Activated CD4-positive, alpha-beta T cell treated with anti-CD3 and anti-CD28 coated beads, Interleukin-2, amount 10 ng/mL, durations not matched to agents 24 days and 14 days (primary cell): ENCODE data around the gene HS3ST3A1. TPM values are rescaled to one million over a fixed set of nuclear protein-coding genes. Genes with fewer than 3 reads are reported as not detected.
A peak's percentile ranks its signal among the peaks of the same experiment; 100 is the strongest.

ENCODE experiments used
- DNase-seq: peaks from one replicate; pipeline ENCODE4 v3.0.0; 2022
- H3K27ac Mint-ChIP-seq: one replicate; pipeline ENCODE4 v1.8.0; 2022; ENCODE audit warnings: mild to moderate bottlenecking, mixed read lengths
- H3K27me3 Mint-ChIP-seq: one replicate; pipeline ENCODE4 v1.8.0; 2022; ENCODE audit warnings: mixed read lengths
- H3K36me3 Mint-ChIP-seq: one replicate; pipeline ENCODE4 v1.8.0; 2022; ENCODE audit warnings: low read depth, mild to moderate bottlenecking, mixed read lengths
- H3K4me1 Mint-ChIP-seq: one replicate; pipeline ENCODE4 v1.8.0; 2021; ENCODE audit warnings: mixed read lengths
- H3K4me3 Mint-ChIP-seq: one replicate; pipeline ENCODE4 v1.8.0; 2022; ENCODE audit warnings: mild to moderate bottlenecking, moderate library complexity, mixed read lengths
- H3K9me3 Mint-ChIP-seq: one replicate; pipeline ENCODE4 v1.8.0; 2021; ENCODE audit warnings: mixed read lengths
- intact Hi-C: fragments of 100-400 bp; cut with micrococcal nuclease; formaldehyde crosslinking; loops from one replicate; pipeline ENCODE4 v1.15.1; 2023
- total RNA-seq: library from RNA; stranded (reverse); gene quantifications from 2 replicates; pipeline ENCODE4 v1.2.3, GENCODE V29; 2022

Gene HS3ST3A1
- total RNA-seq, 1 donor from 2014 or later, result 2.3 TPM

DNA sequence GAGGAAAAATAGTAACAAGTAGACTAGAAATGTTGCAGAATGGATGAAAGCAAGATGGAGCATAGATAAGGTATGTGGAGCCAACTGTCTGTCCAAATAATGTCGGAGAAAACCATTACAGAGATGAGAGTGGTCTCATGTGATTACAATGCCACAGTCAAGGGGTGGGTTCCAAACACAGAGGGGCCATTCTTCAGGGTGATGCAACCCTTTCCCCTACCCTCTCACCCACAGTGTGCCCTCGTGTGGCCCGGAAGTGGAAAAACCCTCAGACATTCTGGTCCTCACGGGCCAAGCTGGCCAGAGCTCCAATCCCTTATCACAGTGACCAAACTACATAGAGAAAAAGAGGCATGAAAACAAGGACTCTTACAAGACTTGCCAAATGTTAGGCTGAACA lies 17.7 kb upstream of the HS3ST3A1 start:
- Mint-ChIP-seq H3K36me3 (no peaks in the 10 kb centered on the region), H3K9me3 (no peaks in the 10 kb centered on the region), H3K27ac (no peak overlapping the region), H3K27me3 (peaks cover 22% of the 10 kb centered on the region), H3K4me3 (no peak overlapping the region), H3K4me1 (no peaks in the 10 kb centered on the region)
- DNase-seq, result no peak
- intact Hi-C loops, result no loop called here

DNA sequence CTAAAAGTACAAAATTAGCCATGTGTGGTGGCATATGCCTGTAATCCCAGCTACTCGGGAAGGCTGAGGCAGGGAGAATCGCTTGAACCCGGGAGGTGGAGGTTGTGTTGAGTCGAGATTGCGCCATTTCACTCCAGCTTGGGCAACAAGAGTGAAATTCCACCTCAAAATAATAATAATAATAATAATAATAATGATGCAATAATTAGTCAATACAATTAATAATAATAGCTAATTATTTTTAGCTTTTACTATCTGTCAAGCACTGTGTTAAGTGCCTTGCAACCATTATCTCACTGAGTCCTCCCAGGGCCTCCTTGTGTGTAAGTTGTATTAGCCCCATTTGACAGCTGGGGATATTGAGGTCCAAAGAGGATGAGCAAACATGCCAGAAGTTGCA lies 14.3 kb upstream of the HS3ST3A1 start:
- Mint-ChIP-seq H3K4me1 (no peaks in the 10 kb centered on the region), H3K9me3 (no peaks in the 10 kb centered on the region)

GRCh38 chr17:13609941-13610340 lies 8.2 kb upstream of the HS3ST3A1 start:
- Mint-ChIP-seq H3K9me3 (no peaks in the 10 kb centered on the region), H3K27ac (no peak overlapping the region)
- intact Hi-C loops, result no loop called here

More for the DNA sequence above, 14.3 kb upstream of the HS3ST3A1 start:
- H3K27ac Mint-ChIP-seq, result no peak overlapping the region
- intact Hi-C loops, result no loop called here
- peaks cover 21% of the 10 kb centered on the region for H3K27me3 Mint-ChIP-seq
- H3K4me3 Mint-ChIP-seq, result no peak overlapping the region
- DNase-seq, result no peak
- H3K36me3 Mint-ChIP-seq, result no peaks in the 10 kb centered on the region

GRCh38 chr17:13601322-13601775 lies 380 bp downstream of the HS3ST3A1 start:
- no peaks in the 10 kb centered on the region for H3K9me3 Mint-ChIP-seq
- intact Hi-C loops, result no loop called here
- no peak overlapping the region for H3K27ac Mint-ChIP-seq
- peaks cover 8% of the 10 kb centered on the region for H3K4me1 Mint-ChIP-seq
- H3K4me3 Mint-ChIP-seq, result peak overlapping the region; percentile 61
- H3K36me3 Mint-ChIP-seq, result no peaks in the 10 kb centered on the region
- peak; percentile 61 for DNase-seq
- peaks cover 65% of the 10 kb centered on the region for H3K27me3 Mint-ChIP-seq

More at GRCh38 chr17:13609941-13610340, 8.2 kb upstream of the HS3ST3A1 start:
- Mint-ChIP-seq H3K4me3 (no peak overlapping the region), H3K4me1 (no peaks in the 10 kb centered on the region), H3K36me3 (no peaks in the 10 kb centered on the region), H3K27me3 (peaks cover 22% of the 10 kb centered on the region)
- no peak for DNase-seq

- DNase-seq, result peak; percentile 57
- peaks cover 67% of the 10 kb centered on the region for H3K27me3 Mint-ChIP-seq
Measured at GRCh38 chr17:13600475-13601321, 1.0 kb downstream of the HS3ST3A1 start.

DNA sequence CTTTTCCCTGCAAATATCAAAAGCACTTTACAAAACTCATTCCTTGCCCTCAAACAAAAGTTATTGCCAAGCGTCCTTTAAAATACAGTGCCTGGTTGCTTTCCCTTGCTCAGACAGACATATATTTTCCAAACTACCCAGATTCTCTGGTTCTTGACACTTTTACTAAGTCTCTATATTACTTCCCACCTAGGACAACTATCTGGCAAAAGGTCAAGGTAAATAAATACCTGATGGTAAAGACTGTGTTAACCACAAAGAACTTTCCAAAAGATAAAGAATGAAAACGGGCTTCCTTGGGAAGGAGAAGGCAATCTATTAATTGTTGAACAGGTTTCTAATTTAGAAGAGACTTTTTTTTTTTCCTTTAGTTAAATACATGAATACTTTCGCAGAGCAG lies 1.9 kb downstream of the HS3ST3A1 start:
- intact Hi-C loops, result loop anchor here (5.0 to 10.0 kb wide), 2 partner anchors 602 to 1575 kb away; no protein-coding TSS in a partner anchor
- peaks cover 69% of the 10 kb centered on the region for H3K27me3 Mint-ChIP-seq
- H3K36me3 Mint-ChIP-seq, result no peaks in the 10 kb centered on the region
- no peaks in the 10 kb centered on the region for H3K9me3 Mint-ChIP-seq
- no peak for DNase-seq
- H3K4me3 Mint-ChIP-seq, result no peak overlapping the region
- H3K27ac Mint-ChIP-seq, result no peak overlapping the region
- H3K4me1 Mint-ChIP-seq, result peaks cover 10% of the 10 kb centered on the region

More at GRCh38 chr17:13600475-13601321, 1.0 kb downstream of the HS3ST3A1 start:
- Mint-ChIP-seq H3K4me3 (no peak overlapping the region), H3K4me1 (peaks cover 8% of the 10 kb centered on the region), H3K9me3 (no peaks in the 10 kb centered on the region), H3K27ac (no peak overlapping the region), H3K36me3 (no peaks in the 10 kb centered on the region)
- intact Hi-C loops, result no loop called here

GRCh38 chr17:13599168-13599577 lies 2.6 kb downstream of the HS3ST3A1 start:
- Mint-ChIP-seq H3K36me3 (no peaks in the 10 kb centered on the region), H3K27me3 (peaks cover 64% of the 10 kb centered on the region), H3K9me3 (no peaks in the 10 kb centered on the region), H3K27ac (no peak overlapping the region), H3K4me1 (peaks cover 13% of the 10 kb centered on the region), H3K4me3 (no peak overlapping the region)
- DNase-seq, result no peak
- intact Hi-C loops, result loop anchor here (5.0 to 10.0 kb wide), 2 partner anchors 603 to 1576 kb away; no protein-coding TSS in a partner anchor

- no peak for DNase-seq
- intact Hi-C loops, result loop anchor here (1.0 to 10.0 kb wide), 3 partner anchors 604 to 1576 kb away; no protein-coding TSS in a partner anchor
- peaks cover 60% of the 10 kb centered on the region for H3K27me3 Mint-ChIP-seq
- H3K4me1 Mint-ChIP-seq, result peaks cover 13% of the 10 kb centered on the region
- no peaks in the 10 kb centered on the region for H3K36me3 Mint-ChIP-seq
- no peak overlapping the region for H3K27ac Mint-ChIP-seq
- no peak overlapping the region for H3K4me3 Mint-ChIP-seq
- H3K9me3 Mint-ChIP-seq, result no peaks in the 10 kb centered on the region
Measured at GRCh38 chr17:13598353-13599167, 3.2 kb downstream of the HS3ST3A1 start.

- H3K27me3 Mint-ChIP-seq, result peaks cover 55% of the 10 kb centered on the region
- H3K27ac Mint-ChIP-seq, result no peak overlapping the region
- no peaks in the 10 kb centered on the region for H3K36me3 Mint-ChIP-seq
- peaks cover 13% of the 10 kb centered on the region for H3K4me1 Mint-ChIP-seq
- no peaks in the 10 kb centered on the region for H3K9me3 Mint-ChIP-seq
- intact Hi-C loops, result loop anchor here (1.0 to 10.0 kb wide), 5 partner anchors 604 to 1577 kb away; no protein-coding TSS in a partner anchor
- peak; percentile 82 for DNase-seq
- H3K4me3 Mint-ChIP-seq, result no peak overlapping the region
Measured at GRCh38 chr17:13597723-13598347, 3.9 kb downstream of the HS3ST3A1 start.

- H3K4me3 Mint-ChIP-seq, result no peak overlapping the region
- peaks cover 7% of the 10 kb centered on the region for H3K4me1 Mint-ChIP-seq
- no peaks in the 10 kb centered on the region for H3K36me3 Mint-ChIP-seq
- no peak overlapping the region for H3K27ac Mint-ChIP-seq
- no peak for DNase-seq
- intact Hi-C loops, result loop anchor here (5.0 to 10.0 kb wide), 2 partner anchors 606 to 1578 kb away; no protein-coding TSS in a partner anchor
- no peaks in the 10 kb centered on the region for H3K9me3 Mint-ChIP-seq
- peaks cover 49% of the 10 kb centered on the region for H3K27me3 Mint-ChIP-seq
Measured at GRCh38 chr17:13596241-13596923, 5.3 kb downstream of the HS3ST3A1 start.

DNA sequence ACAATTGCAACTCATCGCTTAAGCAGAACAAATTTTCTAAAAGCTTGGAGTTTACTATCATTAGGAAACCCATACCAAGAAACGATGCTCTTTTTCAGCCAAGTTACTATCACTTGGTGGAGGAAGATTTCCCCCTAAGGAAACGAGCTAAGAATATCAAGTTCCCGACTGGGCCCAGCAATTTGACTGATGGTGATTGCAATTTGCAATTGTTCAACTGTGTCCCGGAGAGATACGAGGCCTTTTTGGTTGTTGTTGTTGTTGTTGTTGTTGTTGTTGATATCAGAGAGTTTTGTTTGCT lies 6.2 kb downstream of the HS3ST3A1 start:
- no peak overlapping the region for H3K27ac Mint-ChIP-seq
- H3K4me1 Mint-ChIP-seq, result peaks cover 7% of the 10 kb centered on the region
- intact Hi-C loops, result loop anchor here (5.0 to 10.0 kb wide), 2 partner anchors 607 to 1579 kb away; no protein-coding TSS in a partner anchor

DNA sequence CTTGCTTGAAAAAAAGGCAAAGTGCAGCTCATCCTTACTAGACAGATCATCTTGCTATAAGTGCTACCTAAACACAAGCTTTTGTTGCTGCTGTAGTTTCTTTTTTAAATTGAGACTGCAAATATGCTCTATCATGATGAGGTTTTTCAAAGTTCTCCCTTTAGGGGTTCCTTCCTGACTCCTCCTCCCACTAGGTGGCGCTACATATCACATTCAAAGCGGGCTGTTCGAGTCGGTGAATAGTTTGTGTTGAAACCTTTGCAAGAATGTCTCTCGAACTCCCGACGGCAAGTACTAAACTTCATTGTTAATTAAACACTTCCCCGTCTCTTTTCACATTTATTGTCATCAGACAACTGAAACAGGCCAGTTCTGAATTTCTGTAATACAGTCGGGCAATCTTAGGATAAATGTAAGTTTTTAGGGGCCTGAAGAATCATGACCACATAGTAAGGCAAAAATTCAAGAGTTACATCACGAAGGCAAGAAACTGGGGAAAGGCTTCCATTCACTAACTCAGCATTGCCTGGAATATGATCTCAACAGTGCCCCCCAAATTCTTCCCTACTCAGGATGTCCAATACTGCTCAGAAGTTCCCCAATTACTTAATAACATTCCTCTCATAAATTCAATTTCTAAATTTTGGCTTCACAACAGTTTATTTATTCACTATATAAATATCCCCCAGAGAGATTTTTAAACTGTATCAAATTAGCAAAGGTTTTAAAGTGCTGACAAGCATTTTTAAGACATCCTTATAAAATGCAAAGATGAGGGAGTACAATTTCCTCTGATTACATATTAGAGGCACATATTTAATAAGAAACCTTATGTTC lies 6.7 kb downstream of the HS3ST3A1 start:
- peak; percentile 95 for DNase-seq
- peaks cover 47% of the 10 kb centered on the region for H3K27me3 Mint-ChIP-seq
- H3K4me1 Mint-ChIP-seq, result peaks cover 7% of the 10 kb centered on the region
- no peak overlapping the region for H3K27ac Mint-ChIP-seq
- intact Hi-C loops, result loop anchor here (1.0 to 10.0 kb wide), 3 partner anchors 607 to 1580 kb away; no protein-coding TSS in a partner anchor
- no peaks in the 10 kb centered on the region for H3K36me3 Mint-ChIP-seq
- no peak overlapping the region for H3K4me3 Mint-ChIP-seq
- no peaks in the 10 kb centered on the region for H3K9me3 Mint-ChIP-seq

More for the DNA sequence above, 6.2 kb downstream of the HS3ST3A1 start:
- Mint-ChIP-seq H3K9me3 (no peaks in the 10 kb centered on the region), H3K4me3 (no peak overlapping the region), H3K27me3 (peaks cover 49% of the 10 kb centered on the region), H3K36me3 (no peaks in the 10 kb centered on the region)
- no peak for DNase-seq
